Loucy (cell line): Measurements from ENCODE around the gene CCDC85C.

ENCODE experiments used
- H2AFZ ChIP-seq: fragments of 200-600 bp; sonication (generic); 2 replicates; pipeline ENCODE4 v1.6.0; 2016; ENCODE audit warnings: antibody characterized with exemption, mild to moderate bottlenecking, low read length, moderate library complexity
- H3F3A ChIP-seq: fragments of 200-600 bp; 2 replicates; pipeline ENCODE4 v1.6.0; 2016; ENCODE audit warnings: antibody characterized with exemption, low read depth, mild to moderate bottlenecking
- H3K27me3 ChIP-seq: fragments of 200-600 bp; sonication (generic); 2 replicates; pipeline ENCODE4 v1.6.1; 2014; ENCODE audit warnings: low read length, mild to moderate bottlenecking; ENCODE audit not compliant: insufficient read depth, poor library complexity, severe bottlenecking
- H3K36me3 ChIP-seq: fragments of 200-600 bp; sonication (generic); 2 replicates; pipeline ENCODE4 v1.6.1; 2016; ENCODE audit warnings: low read length; ENCODE audit not compliant: insufficient read depth
- H3K4me1 ChIP-seq: fragments of 200-600 bp; sonication (generic); 2 replicates; pipeline ENCODE4 v1.5.1; 2014; ENCODE audit warnings: low read length, mild to moderate bottlenecking; ENCODE audit not compliant: insufficient read depth, poor library complexity, severe bottlenecking
- H3K4me2 ChIP-seq: fragments of 200-600 bp; sonication (generic); 2 replicates; pipeline ENCODE4 v1.6.0; 2014; ENCODE audit warnings: antibody characterized with exemption, low read length, low read depth, mild to moderate bottlenecking; ENCODE audit not compliant: poor library complexity, severe bottlenecking
- H3K4me3 ChIP-seq: fragments of 200-600 bp; sonication (generic); 2 replicates; pipeline ENCODE4 v1.5.1; 2014; ENCODE audit warnings: low read length, mild to moderate bottlenecking, mixed read lengths; ENCODE audit not compliant: poor library complexity, severe bottlenecking
- H3K79me2 ChIP-seq: fragments of 200-600 bp; sonication (generic); 2 replicates; pipeline ENCODE4 v1.6.1; 2014; ENCODE audit warnings: low read length; ENCODE audit not compliant: insufficient read depth
- H3K9ac ChIP-seq: fragments of 200-600 bp; sonication (generic); 2 replicates; pipeline ENCODE4 v1.6.0; 2014; ENCODE audit warnings: mild to moderate bottlenecking, low read depth, low read length, moderate library complexity; ENCODE audit not compliant: poor library complexity, severe bottlenecking
- H3K9me2 ChIP-seq: fragments of 200-600 bp; sonication (generic); replicated peaks from 2 replicates; pipeline ENCODE4 v1.6.1; 2016; ENCODE audit warnings: low read depth, low read length, mixed read lengths
- H3K9me3 ChIP-seq: fragments of 200-600 bp; sonication (generic); 2 replicates; pipeline ENCODE4 v1.6.1; 2014; ENCODE audit warnings: mild to moderate bottlenecking, antibody characterized with exemption, low read length, low read depth; ENCODE audit not compliant: insufficient read depth
- H4K20me1 ChIP-seq: fragments of 200-600 bp; sonication (generic); 2 replicates; pipeline ENCODE4 v1.6.0; 2014; ENCODE audit warnings: antibody characterized with exemption, low read length, mild to moderate bottlenecking; ENCODE audit not compliant: insufficient read depth, poor library complexity, severe bottlenecking
- EZH2phosphoT487 ChIP-seq: fragments of 200-600 bp; IDR thresholded peaks from 2 replicates; pipeline ENCODE4 v1.6.1; 2018; ENCODE audit warnings: antibody characterized with exemption, mild to moderate bottlenecking, moderate library complexity, borderline replicate concordance
- TF ChIP-seq, protein P1 (sequence below): fragments of 200-600 bp; sonication (generic); conservative IDR thresholded peaks from 2 replicates; pipeline ENCODE4 v1.5.1; 2014; ENCODE audit warnings: mild to moderate bottlenecking, antibody characterized with exemption, low read length

Gene CCDC85C

DNA sequence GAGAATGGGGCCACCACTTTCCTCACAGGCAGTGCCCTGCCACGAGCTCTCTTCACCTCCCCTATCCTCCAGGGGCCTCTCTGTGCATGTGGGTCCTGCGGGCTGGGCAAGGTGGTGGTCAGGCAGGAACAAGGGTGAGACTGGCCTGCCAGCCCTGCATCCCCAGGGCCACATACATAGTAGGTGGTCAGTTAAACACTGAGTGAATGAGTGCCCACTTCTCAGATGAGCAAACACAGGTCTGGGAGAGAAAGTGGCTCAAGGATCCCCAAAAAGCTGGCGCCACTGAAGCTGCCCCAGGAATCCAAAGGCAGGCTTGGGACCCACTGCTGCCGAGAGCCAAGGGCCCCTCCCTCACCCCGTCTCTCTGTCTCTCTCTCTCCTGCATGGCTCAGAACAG is 71.7 kb downstream of the CCDC85C start:
- Histone ChIP-seq H3K4me1 (no peaks in the 10 kb centered on the region), H3K4me2 (no peak overlapping the region), H2AFZ (no peak overlapping the region), H3K36me3 (no peaks in the 10 kb centered on the region), H3K9me3 (no peaks in the 10 kb centered on the region), H3K79me2 (peaks cover 5% of the 10 kb centered on the region; the same call in 1 of the 2 replicates), H3K27me3 (no peaks in the 10 kb centered on the region), H3K9me2 (no peaks in the 10 kb centered on the region), H4K20me1 (no peaks in the 10 kb centered on the region), H3K9ac (no peak overlapping the region), H3K4me3 (no peak overlapping the region), H3F3A (no peaks in the 10 kb centered on the region)
- TF ChIP-seq, protein P1, sequence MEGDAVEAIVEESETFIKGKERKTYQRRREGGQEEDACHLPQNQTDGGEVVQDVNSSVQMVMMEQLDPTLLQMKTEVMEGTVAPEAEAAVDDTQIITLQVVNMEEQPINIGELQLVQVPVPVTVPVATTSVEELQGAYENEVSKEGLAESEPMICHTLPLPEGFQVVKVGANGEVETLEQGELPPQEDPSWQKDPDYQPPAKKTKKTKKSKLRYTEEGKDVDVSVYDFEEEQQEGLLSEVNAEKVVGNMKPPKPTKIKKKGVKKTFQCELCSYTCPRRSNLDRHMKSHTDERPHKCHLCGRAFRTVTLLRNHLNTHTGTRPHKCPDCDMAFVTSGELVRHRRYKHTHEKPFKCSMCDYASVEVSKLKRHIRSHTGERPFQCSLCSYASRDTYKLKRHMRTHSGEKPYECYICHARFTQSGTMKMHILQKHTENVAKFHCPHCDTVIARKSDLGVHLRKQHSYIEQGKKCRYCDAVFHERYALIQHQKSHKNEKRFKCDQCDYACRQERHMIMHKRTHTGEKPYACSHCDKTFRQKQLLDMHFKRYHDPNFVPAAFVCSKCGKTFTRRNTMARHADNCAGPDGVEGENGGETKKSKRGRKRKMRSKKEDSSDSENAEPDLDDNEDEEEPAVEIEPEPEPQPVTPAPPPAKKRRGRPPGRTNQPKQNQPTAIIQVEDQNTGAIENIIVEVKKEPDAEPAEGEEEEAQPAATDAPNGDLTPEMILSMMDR, result no peak
- no peak for TF ChIP-seq EZH2phosphoT487

DNA sequence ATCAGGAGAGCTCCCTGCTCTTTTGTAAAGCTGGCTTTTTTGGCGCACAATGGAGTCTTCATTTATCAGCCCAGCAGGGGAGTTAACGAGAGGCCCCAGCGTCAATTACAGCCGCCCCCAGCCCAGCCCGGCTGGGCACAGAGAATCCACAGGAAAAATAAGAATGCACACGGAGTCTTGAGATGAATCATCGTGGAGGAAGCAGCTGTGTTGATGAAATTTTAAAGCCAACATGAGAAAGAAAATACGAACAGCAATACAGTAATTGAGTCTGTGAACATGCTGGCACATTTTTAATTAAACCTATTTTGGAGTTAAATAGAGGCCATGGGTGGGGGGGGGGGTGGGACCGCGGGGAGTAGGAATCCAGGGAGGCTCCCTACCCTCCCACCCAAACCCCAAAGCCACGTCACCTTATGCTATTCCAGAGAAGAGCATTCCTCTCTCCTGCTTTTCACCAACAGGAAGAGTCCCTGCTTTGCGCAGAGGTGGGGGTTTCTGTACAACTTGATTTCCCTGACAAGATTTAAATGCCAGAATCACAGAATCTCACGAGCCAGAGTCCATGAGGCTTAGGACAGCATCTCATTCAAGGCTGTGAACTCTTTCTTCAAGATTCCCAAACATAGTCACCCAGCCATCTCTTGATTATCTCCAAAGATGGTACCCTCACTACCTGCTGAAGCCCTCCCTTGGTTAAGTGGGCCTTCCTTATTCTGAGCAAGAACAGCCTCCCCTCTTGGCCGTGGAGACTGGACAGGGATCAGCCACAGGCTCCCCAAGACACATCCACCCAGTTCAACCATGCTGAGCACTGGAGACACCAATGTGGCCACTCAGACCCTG is 72.5 kb downstream of the CCDC85C start:
- Histone ChIP-seq H2AFZ (no peak overlapping the region), H3K4me2 (no peak overlapping the region), H3K4me1 (no peaks in the 10 kb centered on the region)

DNA sequence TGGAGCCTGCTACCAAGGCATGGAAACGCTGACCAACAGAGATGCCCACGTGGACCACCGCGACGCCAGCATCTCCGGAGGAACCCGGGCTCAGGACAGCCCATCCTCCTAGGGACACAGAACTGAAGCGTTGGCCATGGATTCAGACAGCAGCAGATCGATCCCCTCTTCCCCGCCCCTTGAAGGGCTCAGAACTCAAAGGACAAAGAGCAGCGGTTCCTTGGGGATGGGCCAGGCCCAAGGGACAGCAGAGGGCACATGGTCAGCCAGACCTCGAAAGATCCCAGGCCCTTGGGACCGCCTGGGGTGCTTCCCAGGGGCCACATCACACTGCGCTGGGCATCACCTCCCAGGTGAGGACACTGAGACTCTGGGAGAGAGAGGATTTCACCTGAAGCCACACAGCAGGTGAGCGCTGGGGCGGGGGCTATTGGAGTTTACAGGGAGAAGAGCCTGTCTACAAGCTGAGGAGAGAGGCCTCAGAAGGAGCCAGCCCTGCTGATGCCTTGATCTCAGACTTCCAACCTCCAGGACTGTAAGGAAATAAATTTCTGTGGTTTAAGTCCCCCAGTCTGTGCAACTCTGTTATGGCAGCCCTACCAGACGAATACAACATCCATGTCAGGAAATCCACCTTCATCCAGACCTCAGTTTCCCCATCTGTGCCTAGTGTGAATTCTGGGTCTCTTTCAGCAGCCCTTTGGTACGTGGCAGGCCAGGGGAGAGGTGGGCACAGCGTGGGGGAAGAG is 73.4 kb downstream of the CCDC85C start:
- H3K9me3 ChIP-seq, result no peaks in the 10 kb centered on the region
- no peaks in the 10 kb centered on the region for H3K36me3 ChIP-seq
- no peak overlapping the region for H3K4me2 ChIP-seq
- no peaks in the 10 kb centered on the region for H3K27me3 ChIP-seq
- H3K4me3 ChIP-seq, result no peak overlapping the region
- no peaks in the 10 kb centered on the region for H3K4me1 ChIP-seq
- no peaks in the 10 kb centered on the region for H3K9me2 ChIP-seq
- H3K79me2 ChIP-seq, result no peaks in the 10 kb centered on the region
- no peak for TF ChIP-seq EZH2phosphoT487
- TF ChIP-seq, protein P1, result no peak
- no peak overlapping the region for H2AFZ ChIP-seq
- no peak overlapping the region for H3K9ac ChIP-seq
- H4K20me1 ChIP-seq, result no peaks in the 10 kb centered on the region
- no peaks in the 10 kb centered on the region for H3F3A ChIP-seq

More for the DNA sequence above, 72.5 kb downstream of the CCDC85C start:
- Histone ChIP-seq H3F3A (no peaks in the 10 kb centered on the region), H3K9me3 (no peaks in the 10 kb centered on the region), H3K27me3 (no peaks in the 10 kb centered on the region), H4K20me1 (no peaks in the 10 kb centered on the region), H3K9ac (no peak overlapping the region), H3K4me3 (no peak overlapping the region), H3K36me3 (no peaks in the 10 kb centered on the region), H3K79me2 (peaks cover under 1% of the 10 kb centered on the region; the same call in 1 of the 2 replicates), H3K9me2 (no peaks in the 10 kb centered on the region)
- TF ChIP-seq EZH2phosphoT487, result no peak
- TF ChIP-seq, protein P1, result no peak
